Activated CD4-positive, alpha-beta T cell treated with anti-CD3 and anti-CD28 coated beads, Interleukin-2, amount 10 ng/mL, durations not matched to agents 24 days and 14 days (primary cell): ENCODE results near the gene TP53I13. TPM values are rescaled to one million over a fixed set of nuclear protein-coding genes. Genes with fewer than 3 reads are reported as not detected.
A peak's percentile ranks its signal among the peaks of the same experiment; 100 is the strongest.

Experiments
- DNase-seq: peaks from one replicate; pipeline ENCODE4 v3.0.0; 2022
- H3K27ac Mint-ChIP-seq: one replicate; pipeline ENCODE4 v1.8.0; 2022; ENCODE audit warnings: mild to moderate bottlenecking, mixed read lengths
- H3K27me3 Mint-ChIP-seq: one replicate; pipeline ENCODE4 v1.8.0; 2022; ENCODE audit warnings: mixed read lengths
- H3K36me3 Mint-ChIP-seq: one replicate; pipeline ENCODE4 v1.8.0; 2022; ENCODE audit warnings: low read depth, mild to moderate bottlenecking, mixed read lengths
- H3K4me1 Mint-ChIP-seq: one replicate; pipeline ENCODE4 v1.8.0; 2021; ENCODE audit warnings: mixed read lengths
- H3K4me3 Mint-ChIP-seq: one replicate; pipeline ENCODE4 v1.8.0; 2022; ENCODE audit warnings: mild to moderate bottlenecking, moderate library complexity, mixed read lengths
- H3K9me3 Mint-ChIP-seq: one replicate; pipeline ENCODE4 v1.8.0; 2021; ENCODE audit warnings: mixed read lengths
- intact Hi-C: fragments of 100-400 bp; cut with micrococcal nuclease; formaldehyde crosslinking; loops from one replicate; pipeline ENCODE4 v1.15.1; 2023
- total RNA-seq: library from RNA; stranded (reverse); gene quantifications from 2 replicates; pipeline ENCODE4 v1.2.3, GENCODE V29; 2022

The TP53I13 gene
- total RNA-seq, 1 donor from 2014 or later, result 77.9 TPM

- H3K4me1 Mint-ChIP-seq, result peaks cover 13% of the 10 kb centered on the region
- H3K36me3 Mint-ChIP-seq, result peaks cover 44% of the 10 kb centered on the region
- DNase-seq, result peak; percentile 96
- intact Hi-C loops, result loop anchor here (1.0 to 5.0 kb wide), 3 partner anchors 11 to 197 kb away; no protein-coding TSS in a partner anchor
- no peak overlapping the region for H3K4me3 Mint-ChIP-seq
- H3K9me3 Mint-ChIP-seq, result no peaks in the 10 kb centered on the region
- H3K27ac Mint-ChIP-seq, result peak overlapping the region; percentile 82
- H3K27me3 Mint-ChIP-seq, result no peaks in the 10 kb centered on the region
Measured at GRCh38 chr17:29579866-29580771, 11.6 kb downstream of the TP53I13 start.

GRCh38 chr17:29581583-29582253 is 13.2 kb downstream of the TP53I13 start:
- Mint-ChIP-seq H3K27ac (no peak overlapping the region), H3K27me3 (no peaks in the 10 kb centered on the region), H3K9me3 (no peaks in the 10 kb centered on the region), H3K36me3 (peaks cover 35% of the 10 kb centered on the region), H3K4me3 (no peak overlapping the region), H3K4me1 (peaks cover 25% of the 10 kb centered on the region)
- no peak for DNase-seq
- intact Hi-C loops, result loop anchor here (5.0 kb wide), 1 partner anchor 196 kb away; no protein-coding TSS in a partner anchor

- H3K4me3 Mint-ChIP-seq, result no peak overlapping the region
- peaks cover 35% of the 10 kb centered on the region for H3K36me3 Mint-ChIP-seq
- no peak for DNase-seq
- H3K27me3 Mint-ChIP-seq, result no peaks in the 10 kb centered on the region
- peak overlapping the region; percentile 43 for H3K27ac Mint-ChIP-seq
- H3K9me3 Mint-ChIP-seq, result no peaks in the 10 kb centered on the region
- intact Hi-C loops, result loop anchor here (5.0 kb wide), 1 partner anchor 195 kb away; no protein-coding TSS in a partner anchor
- H3K4me1 Mint-ChIP-seq, result peaks cover 28% of the 10 kb centered on the region
Measured at GRCh38 chr17:29582254-29582765, 13.8 kb downstream of the TP53I13 start.

- Mint-ChIP-seq H3K4me3 (no peak overlapping the region), H3K4me1 (peaks cover 33% of the 10 kb centered on the region), H3K27ac (no peak overlapping the region), H3K27me3 (no peaks in the 10 kb centered on the region), H3K9me3 (no peaks in the 10 kb centered on the region), H3K36me3 (peaks cover 32% of the 10 kb centered on the region)
- DNase-seq, result no peak
- intact Hi-C loops, result loop anchor here (5.0 kb wide), 1 partner anchor 195 kb away; no protein-coding TSS in a partner anchor
Measured at GRCh38 chr17:29582772-29583171, 14.3 kb downstream of the TP53I13 start.

- H3K36me3 Mint-ChIP-seq, result peaks cover 27% of the 10 kb centered on the region
- no peaks in the 10 kb centered on the region for H3K9me3 Mint-ChIP-seq
- no peak for DNase-seq
- intact Hi-C loops, result loop anchor here (5.0 kb wide), 1 partner anchor 194 kb away; no protein-coding TSS in a partner anchor
- no peak overlapping the region for H3K4me3 Mint-ChIP-seq
- H3K4me1 Mint-ChIP-seq, result peaks cover 38% of the 10 kb centered on the region
- no peaks in the 10 kb centered on the region for H3K27me3 Mint-ChIP-seq
- H3K27ac Mint-ChIP-seq, result peak overlapping the region; percentile 46
Measured at GRCh38 chr17:29583324-29584248, 15.1 kb downstream of the TP53I13 start.

GRCh38 chr17:29584452-29585079 is 16.1 kb downstream of the TP53I13 start:
- no peak for DNase-seq
- no peaks in the 10 kb centered on the region for H3K9me3 Mint-ChIP-seq
- H3K27ac Mint-ChIP-seq, result peak overlapping the region; percentile 80
- intact Hi-C loops, result loop anchor here (5.0 kb wide), 1 partner anchor 193 kb away; no protein-coding TSS in a partner anchor
- peaks cover 24% of the 10 kb centered on the region for H3K36me3 Mint-ChIP-seq
- no peak overlapping the region for H3K4me3 Mint-ChIP-seq
- H3K4me1 Mint-ChIP-seq, result peaks cover 38% of the 10 kb centered on the region
- no peaks in the 10 kb centered on the region for H3K27me3 Mint-ChIP-seq

- intact Hi-C loops, result no loop called here
- DNase-seq, result peak; percentile 80
Measured at GRCh38 chr17:29585080-29585751, 16.7 kb downstream of the TP53I13 start.

GRCh38 chr17:29586676-29587469 is 18.4 kb downstream of the TP53I13 start:
- H3K9me3 Mint-ChIP-seq, result no peaks in the 10 kb centered on the region
- H3K36me3 Mint-ChIP-seq, result peaks cover 17% of the 10 kb centered on the region
- H3K4me1 Mint-ChIP-seq, result peaks cover 51% of the 10 kb centered on the region
- no peak for DNase-seq
- peak overlapping the region; percentile 32 for H3K27ac Mint-ChIP-seq
- no peaks in the 10 kb centered on the region for H3K27me3 Mint-ChIP-seq
- intact Hi-C loops, result no loop called here
- H3K4me3 Mint-ChIP-seq, result peak overlapping the region; percentile 91

More at GRCh38 chr17:29585080-29585751, 16.7 kb downstream of the TP53I13 start:
- Mint-ChIP-seq H3K9me3 (no peaks in the 10 kb centered on the region), H3K4me1 (peaks cover 42% of the 10 kb centered on the region), H3K27me3 (no peaks in the 10 kb centered on the region), H3K36me3 (peaks cover 21% of the 10 kb centered on the region), H3K4me3 (peak overlapping the region; percentile 51), H3K27ac (peak overlapping the region; percentile 56)

GRCh38 chr17:29587591-29587990 is 19.1 kb downstream of the TP53I13 start:
- intact Hi-C loops, result no loop called here
- DNase-seq, result no peak
- Mint-ChIP-seq H3K27me3 (no peaks in the 10 kb centered on the region), H3K4me1 (peaks cover 56% of the 10 kb centered on the region), H3K27ac (no peak overlapping the region), H3K4me3 (peak overlapping the region; percentile 91), H3K9me3 (no peaks in the 10 kb centered on the region), H3K36me3 (peaks cover 13% of the 10 kb centered on the region)

GRCh38 chr17:29588017-29588561 is 19.6 kb downstream of the TP53I13 start:
- H3K36me3 Mint-ChIP-seq, result peaks cover 8% of the 10 kb centered on the region
- H3K27me3 Mint-ChIP-seq, result no peaks in the 10 kb centered on the region
- H3K4me1 Mint-ChIP-seq, result peaks cover 56% of the 10 kb centered on the region

GRCh38 chr17:29588562-29589411 is 20.3 kb downstream of the TP53I13 start:
- peak; percentile 84 for DNase-seq
- Mint-ChIP-seq H3K4me1 (peaks cover 56% of the 10 kb centered on the region), H3K27ac (peak overlapping the region; percentile 89), H3K36me3 (peaks cover 2% of the 10 kb centered on the region), H3K27me3 (no peaks in the 10 kb centered on the region), H3K4me3 (peak overlapping the region; percentile 91), H3K9me3 (no peaks in the 10 kb centered on the region)
- intact Hi-C loops, result loop anchor here (1.0 kb wide), 1 partner anchor 20 kb away; the partner anchor contains the start of gene TP53I13

More at GRCh38 chr17:29588017-29588561, 19.6 kb downstream of the TP53I13 start:
- intact Hi-C loops, result no loop called here
- Mint-ChIP-seq H3K9me3 (no peaks in the 10 kb centered on the region), H3K27ac (peak overlapping the region; percentile 89), H3K4me3 (peak overlapping the region; percentile 91)
- no peak for DNase-seq
